ENCODE results near the gene EYA4. TPM values are rescaled to one million over a fixed set of nuclear protein-coding genes. Genes with fewer than 3 reads are reported as not detected.

The EYA4 gene
- total RNA-seq, 2 experiments from 2014 or later: not detected

DNA sequence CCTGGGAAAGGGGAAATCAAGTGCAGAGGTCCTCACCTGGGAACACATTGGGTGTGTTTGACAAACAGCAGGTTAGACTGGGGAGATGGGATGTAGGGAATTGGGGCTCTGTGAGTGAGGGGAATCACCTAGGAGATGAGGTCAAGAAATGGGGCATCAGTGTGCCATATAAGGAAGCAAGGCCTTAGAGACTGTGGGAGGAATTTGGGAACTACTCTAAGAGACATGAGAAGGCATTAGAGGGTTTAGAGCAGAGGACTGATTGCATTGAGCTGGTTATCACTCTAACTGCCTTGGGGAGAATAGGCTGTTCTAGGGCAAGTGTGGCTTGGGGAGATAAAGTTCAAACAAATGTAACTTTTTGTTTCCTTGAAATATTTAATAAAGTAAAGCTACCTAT, 189.9 kb downstream of the EYA4 start:
- ChIA-PET POLR2A (no interaction called here), CTCF (no interaction called here)

DNA sequence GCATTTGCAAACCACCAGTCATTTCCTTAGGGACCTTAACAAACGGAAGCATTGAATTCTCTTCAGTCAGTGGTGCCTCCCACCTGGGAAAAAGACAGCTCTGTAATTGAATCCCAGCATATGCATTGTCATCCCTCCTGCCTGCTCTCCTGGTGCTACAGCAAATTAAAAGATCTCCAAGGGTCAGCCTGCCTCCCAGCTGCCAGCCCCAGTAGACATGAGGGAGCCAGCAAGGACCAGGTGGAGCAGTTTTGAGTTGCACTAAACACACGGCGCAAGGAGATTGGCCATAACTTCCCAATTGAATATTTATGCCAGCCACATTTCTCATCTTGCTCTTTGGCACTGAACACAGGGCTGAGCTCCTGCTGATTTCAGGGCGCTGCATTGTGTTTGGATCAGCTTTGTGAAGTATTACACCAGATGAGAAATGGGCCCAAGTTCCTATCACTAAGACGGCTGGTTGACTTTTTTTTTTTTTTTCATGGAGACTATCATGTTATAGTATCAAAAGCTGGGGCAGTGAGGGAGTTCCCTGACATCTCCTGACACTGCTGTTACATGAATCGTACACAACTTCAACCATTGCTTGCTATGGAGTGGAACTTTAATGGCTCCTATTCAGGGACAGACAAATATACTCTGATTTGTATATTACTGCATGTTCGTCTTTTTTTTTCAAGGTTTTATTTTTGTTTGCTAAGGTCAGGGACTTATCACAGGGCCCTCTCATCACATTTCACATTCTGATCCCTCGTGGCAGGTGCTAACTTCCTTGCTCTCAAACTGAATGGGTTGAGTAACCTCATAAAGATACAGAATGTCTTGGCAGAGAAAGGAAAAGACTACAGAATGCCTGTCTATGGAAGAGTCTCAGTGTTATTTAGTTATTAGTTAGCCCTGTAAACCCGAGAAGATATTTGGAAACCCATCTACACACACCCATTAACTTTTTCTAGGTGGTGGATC, 191.1 kb downstream of the EYA4 start:
- CTCF ChIA-PET: interaction anchor here (1.2 kb wide), 1 partner anchor 10 kb away, joined by 3 read pairs; no protein-coding TSS in a partner anchor

DNA sequence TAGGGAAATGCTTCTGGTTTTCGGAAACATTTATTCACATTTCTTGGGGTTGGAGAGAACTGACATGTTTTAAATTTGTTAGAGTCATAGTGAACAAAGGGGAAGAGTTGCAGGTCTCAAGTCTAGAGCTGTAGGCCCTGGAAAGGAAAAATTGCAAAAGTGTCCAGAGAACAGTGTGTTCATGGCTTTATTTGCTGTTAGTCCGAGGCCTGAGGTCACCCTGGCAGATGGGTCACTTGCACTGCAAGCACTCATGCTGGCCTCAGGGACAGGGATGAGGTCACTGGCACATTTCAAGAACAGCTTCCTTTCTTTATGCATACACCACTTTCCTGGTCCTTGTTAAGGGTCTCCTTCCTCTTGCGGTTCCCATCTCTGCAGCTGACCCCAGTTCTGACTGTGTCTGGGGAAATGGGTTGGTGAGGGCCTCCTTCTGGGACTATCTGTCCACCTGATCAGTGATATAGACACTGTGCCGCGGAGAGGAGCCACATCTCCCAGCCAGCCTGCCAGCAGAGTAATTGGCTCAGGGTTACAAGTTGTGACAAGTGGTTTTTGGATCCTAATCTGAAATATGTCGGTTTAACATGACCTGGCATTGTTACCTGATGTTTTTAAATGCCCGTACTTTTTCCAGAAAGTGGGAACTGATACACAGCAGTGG, 194.0 kb downstream of the EYA4 start:
- POLR2A ChIA-PET: no interaction called here
- CTCF ChIA-PET: no interaction called here

More for the DNA sequence above, 191.1 kb downstream of the EYA4 start:
- POLR2A ChIA-PET: no interaction called here

DNA sequence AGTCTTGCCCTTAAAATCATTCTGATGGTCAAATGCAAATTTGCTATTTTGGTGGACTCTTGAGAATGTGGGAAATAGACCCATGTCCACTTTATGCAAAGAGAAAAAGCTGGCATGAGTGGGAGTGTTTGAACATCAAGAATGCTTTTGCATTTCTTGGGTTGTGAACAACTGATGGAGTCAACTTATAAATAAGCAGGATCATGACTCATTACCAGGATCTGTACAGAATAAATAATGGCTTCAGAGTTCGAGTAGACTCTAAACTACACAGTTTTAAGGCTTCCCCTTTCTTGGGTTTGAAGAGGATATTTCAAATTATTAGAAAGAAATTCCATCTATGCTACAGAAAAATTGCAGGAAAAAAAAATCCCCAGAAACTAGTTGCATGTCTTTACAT, 195.5 kb downstream of the EYA4 start:
- CTCF ChIA-PET: no interaction called here
- POLR2A ChIA-PET: no interaction called here

- CTCF ChIA-PET: no interaction called here
- POLR2A ChIA-PET: no interaction called here
Measured at GRCh38 chr6:133441491-133441890, 200.3 kb downstream of the EYA4 start.

DNA sequence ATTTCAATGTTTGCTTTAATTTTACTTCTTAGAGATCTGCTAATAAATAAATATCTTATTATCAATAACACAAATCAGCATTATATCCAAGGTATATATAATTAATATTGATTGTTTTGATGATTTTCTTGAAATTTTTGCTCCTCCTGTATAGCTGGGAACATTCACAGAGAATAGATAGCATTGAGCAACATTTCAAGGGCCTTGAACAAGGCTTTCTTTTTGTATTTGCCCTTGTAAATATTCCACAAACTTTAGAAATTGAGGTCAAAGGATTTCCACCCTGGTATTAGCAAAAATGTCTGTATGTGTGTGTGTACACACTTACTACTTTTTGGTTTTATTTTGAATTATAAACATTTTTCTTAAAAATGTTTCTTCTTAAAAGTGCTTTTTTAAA, 205.6 kb downstream of the EYA4 start:
- POLR2A ChIA-PET: no interaction called here
- CTCF ChIA-PET: no interaction called here

- CTCF ChIA-PET: no interaction called here
- POLR2A ChIA-PET: no interaction called here
Measured at GRCh38 chr6:133447924-133448323, 206.8 kb downstream of the EYA4 start.

DNA sequence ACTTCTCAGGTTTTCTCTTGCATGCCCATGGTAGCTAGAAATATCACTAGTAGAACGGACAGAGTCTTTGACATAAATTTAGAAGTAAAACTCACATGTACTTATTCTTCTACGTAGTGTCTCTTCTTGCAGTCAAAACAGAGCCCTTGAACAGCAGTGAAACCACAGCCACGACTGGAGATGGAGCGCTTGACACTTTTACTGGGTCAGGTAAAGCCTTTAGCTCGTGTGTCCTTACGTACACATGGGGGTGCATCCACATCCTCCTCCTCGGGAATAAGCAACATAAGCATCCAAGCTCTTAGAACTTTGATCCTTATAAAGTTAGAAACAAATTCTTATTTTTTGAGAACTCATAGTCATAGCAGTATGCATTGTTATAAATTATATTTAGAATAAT, 215.3 kb downstream of the EYA4 start:
- POLR2A ChIA-PET: no interaction called here
- CTCF ChIA-PET: no interaction called here

- ChIA-PET CTCF (no interaction called here), POLR2A (no interaction called here)
Measured at GRCh38 chr6:133456944-133457343, 215.8 kb downstream of the EYA4 start.

GRCh38 chr6:133460101-133460500, 218.9 kb downstream of the EYA4 start:
- POLR2A ChIA-PET: no interaction called here

DNA sequence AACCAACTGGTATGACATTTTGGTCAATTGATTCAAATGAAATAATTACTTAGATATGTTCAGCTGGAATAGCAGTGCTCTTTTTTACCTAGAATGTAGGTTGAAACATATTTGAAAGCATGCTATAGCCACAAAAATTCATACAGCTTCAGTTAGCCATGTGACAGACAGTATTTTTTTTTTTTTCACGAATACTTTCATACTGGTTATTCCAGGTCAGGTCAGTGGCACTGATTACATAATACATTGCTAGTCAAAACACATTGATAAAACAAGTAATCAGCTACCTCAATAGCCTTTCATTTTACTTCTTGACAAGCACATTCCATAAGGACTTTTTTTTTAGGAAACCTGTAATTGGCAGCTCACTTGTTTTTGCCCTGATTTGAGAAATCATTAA, 222.6 kb downstream of the EYA4 start:
- ChIA-PET CTCF (no interaction called here), POLR2A (no interaction called here)

More at GRCh38 chr6:133460101-133460500, 218.9 kb downstream of the EYA4 start:
- CTCF ChIA-PET: no interaction called here

DNA sequence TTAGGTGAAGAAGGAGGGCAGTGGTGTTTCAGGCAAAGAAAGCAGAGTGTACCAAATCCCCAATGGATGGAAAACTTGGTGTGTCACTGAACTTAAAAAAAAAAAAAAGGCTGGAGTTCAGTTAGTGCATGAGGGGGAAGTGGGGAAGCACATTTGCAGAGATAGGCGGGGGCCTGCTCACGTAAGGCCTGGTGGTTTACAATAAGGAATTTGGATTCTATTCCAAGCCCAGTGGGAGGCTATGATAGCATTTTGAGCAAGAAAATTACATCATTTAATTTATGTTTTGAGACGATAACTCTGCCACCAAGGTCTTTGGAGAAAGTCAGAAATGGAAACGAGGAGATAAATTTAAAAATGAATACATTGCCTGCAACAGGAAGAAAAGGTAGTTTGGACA, 225.5 kb downstream of the EYA4 start:
- ChIA-PET CTCF (no interaction called here), POLR2A (no interaction called here)

GRCh38 chr6:133467231-133467981, 226.2 kb downstream of the EYA4 start:
- POLR2A ChIA-PET: no interaction called here
- CTCF ChIA-PET: no interaction called here

GRCh38 chr6:133467982-133468380, 226.8 kb downstream of the EYA4 start:
- ChIA-PET CTCF (no interaction called here), POLR2A (no interaction called here)

- POLR2A ChIA-PET: no interaction called here
- CTCF ChIA-PET: no interaction called here
Measured at GRCh38 chr6:133468591-133468990, 227.4 kb downstream of the EYA4 start.

GRCh38 chr6:133474516-133474915, 233.4 kb downstream of the EYA4 start:
- CTCF ChIA-PET: no interaction called here
- POLR2A ChIA-PET: no interaction called here

DNA sequence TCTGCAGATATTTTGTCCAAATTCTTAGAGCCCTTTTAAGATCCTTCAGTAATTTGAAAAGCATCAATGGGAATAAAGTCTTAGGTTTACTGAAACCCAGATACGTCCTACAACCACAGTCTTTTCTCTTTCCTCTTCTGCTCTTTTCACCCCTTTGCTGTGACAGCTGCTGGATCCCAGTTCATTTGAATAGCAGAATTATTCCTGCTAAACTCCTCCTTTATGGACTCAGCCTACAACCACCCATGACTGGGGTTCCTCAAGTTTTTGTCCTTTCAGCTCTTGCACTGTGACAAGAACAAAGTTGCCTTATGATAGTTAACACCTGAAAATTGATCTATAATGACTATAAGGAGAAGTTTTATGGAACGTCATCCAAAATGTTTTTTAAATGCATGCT, 237.5 kb downstream of the EYA4 start:
- POLR2A ChIA-PET: no interaction called here
- CTCF ChIA-PET: no interaction called here

DNA sequence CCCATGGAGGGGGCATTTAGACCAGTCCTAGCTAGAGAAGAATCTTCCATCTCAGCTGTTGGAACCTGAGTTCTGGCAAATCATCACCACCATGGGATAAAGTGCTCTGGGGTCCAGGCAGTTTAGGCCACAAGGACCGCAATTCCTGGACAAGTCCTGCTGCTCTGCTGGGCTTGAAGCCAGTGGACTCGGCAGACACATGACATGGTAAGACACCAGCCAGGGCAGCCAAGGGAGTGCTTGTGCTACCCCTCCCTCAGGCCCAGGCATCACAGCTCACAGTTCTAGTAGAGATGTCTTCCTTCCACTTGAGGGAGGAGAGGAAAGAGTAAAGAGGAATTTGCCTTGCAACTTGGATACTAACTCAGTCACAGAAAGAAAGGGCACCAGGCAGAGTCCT, 246.0 kb downstream of the EYA4 start:
- CTCF ChIA-PET: no interaction called here
- POLR2A ChIA-PET: no interaction called here

- POLR2A ChIA-PET: no interaction called here
- CTCF ChIA-PET: no interaction called here
Measured at GRCh38 chr6:133495205-133495903, 254.2 kb downstream of the EYA4 start.

- POLR2A ChIA-PET: no interaction called here
- CTCF ChIA-PET: no interaction called here
Measured at GRCh38 chr6:133499662-133500061, 258.5 kb downstream of the EYA4 start.
